Activated CD4-positive, alpha-beta T cell treated with anti-CD3 and anti-CD28 coated beads, Interleukin-10, Interleukin-2, amounts not matched to agents 100 ng/mL and 50 ng/mL, durations not matched to agents 16 hours and 8 hours (primary cell): ENCODE measurements around the gene PKP4.
A peak's percentile ranks its signal among the peaks of the same experiment; 100 is the strongest.
"Not testable (repeated sequence)": the region's sequence is repeated elsewhere in the genome, so short reads cannot be mapped to it uniquely, and the experiment has no call there.

Source experiments
- DNase-seq: peaks from one replicate; pipeline ENCODE4 v3.0.0-alpha.2; 2020

Gene PKP4

GRCh38 chr2:158467248-158467647 is 10.5 kb downstream of the PKP4 start:
- DNase-seq = no peak

GRCh38 chr2:158472829-158473228 is 16.1 kb downstream of the PKP4 start:
- DNase-seq = not testable (repeated sequence)

- DNase-seq = not testable (repeated sequence)
These were observed 16.5 kb downstream of the PKP4 start for GRCh38 chr2:158473300-158473699.

- no peak for DNase-seq
These were observed 17.1 kb downstream of the PKP4 start for GRCh38 chr2:158473719-158474392.

GRCh38 chr2:158474526-158475011 is 17.8 kb downstream of the PKP4 start:
- not testable (repeated sequence) for DNase-seq

GRCh38 chr2:158477202-158477601 is 20.4 kb downstream of the PKP4 start:
- DNase-seq = no peak

GRCh38 chr2:158478237-158478636 is 21.5 kb downstream of the PKP4 start:
- no peak for DNase-seq

GRCh38 chr2:158478816-158479215 is 22.1 kb downstream of the PKP4 start:
- no peak for DNase-seq

- no peak for DNase-seq
These were observed 24.4 kb downstream of the PKP4 start for GRCh38 chr2:158481116-158481515.

GRCh38 chr2:158482594-158482993 is 25.8 kb downstream of the PKP4 start:
- DNase-seq = no peak

DNA sequence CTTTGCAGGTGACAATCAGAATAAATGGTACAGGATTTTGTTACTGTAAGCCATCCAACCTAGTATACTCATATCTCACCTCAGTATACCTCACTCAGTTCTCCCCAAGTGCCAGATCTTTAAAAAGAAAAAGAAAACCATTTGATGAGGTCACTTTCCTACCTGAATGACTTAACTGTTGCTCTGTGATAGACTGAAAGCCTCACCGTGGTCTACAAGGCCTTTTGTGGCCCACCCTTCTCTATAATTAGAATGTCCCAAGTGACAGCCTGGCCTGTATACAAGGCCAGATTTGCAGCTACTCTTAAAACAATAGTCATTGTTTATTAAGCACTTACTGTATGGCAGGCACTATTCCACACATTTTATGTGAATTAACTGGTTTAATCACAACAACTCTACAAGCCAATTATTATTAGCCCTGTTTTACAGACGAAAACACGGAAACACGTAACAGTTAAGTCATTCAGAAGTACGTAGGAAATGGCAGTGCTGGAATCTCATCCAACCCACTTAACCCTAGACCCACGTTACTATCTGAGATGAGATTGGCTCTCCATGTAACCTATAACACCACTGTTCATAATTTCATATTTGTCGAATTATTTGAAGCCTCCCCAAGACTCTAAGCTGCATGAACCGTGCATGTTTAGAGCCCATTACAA is 28.3 kb downstream of the PKP4 start:
- DNase-seq = peak; percentile 40

DNA sequence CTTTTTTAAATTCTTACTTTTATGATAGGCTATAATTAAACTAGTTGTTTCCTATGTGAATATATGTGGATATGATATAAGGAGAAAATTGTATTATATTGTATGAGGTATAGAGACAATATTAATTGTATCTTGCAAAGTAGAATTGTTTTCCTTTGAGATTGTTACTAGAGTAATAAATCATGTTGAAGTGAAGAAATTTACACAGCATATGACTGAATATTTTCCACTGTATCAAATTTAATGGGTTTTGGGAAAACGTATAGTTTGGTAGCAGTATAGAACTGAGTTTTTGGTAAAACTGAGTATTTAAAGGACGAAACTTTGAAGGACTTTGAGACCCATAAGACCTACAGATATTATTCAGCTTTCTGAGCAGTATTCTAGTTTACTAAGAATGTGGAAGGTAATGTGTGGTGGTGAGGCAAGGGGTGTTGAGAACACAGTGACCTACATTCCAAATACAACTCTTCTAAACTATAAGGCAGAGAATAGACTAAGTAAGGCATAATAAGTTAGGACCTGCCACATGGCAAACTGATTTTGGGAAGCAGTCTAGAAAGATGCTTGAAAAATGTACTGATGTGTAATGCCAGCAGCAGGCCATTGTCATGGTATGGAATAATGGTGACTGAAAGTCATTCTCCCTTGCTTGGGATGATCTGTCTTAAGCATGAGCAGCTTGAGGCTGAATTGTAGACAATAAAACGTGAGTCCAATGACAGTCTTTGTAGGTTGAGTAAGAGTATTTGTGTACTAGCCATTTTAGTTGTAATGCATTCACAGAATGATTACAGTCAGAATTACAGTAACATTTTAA is 29.6 kb downstream of the PKP4 start:
- DNase-seq = no peak

- DNase-seq = no peak
These were observed 30.2 kb downstream of the PKP4 start for GRCh38 chr2:158486970-158487325.

- no peak for DNase-seq
These were observed 30.7 kb downstream of the PKP4 start for GRCh38 chr2:158487419-158487818.

GRCh38 chr2:158488442-158489216 is 31.9 kb downstream of the PKP4 start:
- no peak for DNase-seq

GRCh38 chr2:158489366-158490112 is 32.8 kb downstream of the PKP4 start:
- DNase-seq = no peak

GRCh38 chr2:158491072-158491471 is 34.3 kb downstream of the PKP4 start:
- DNase-seq = no peak

- no peak for DNase-seq
These were observed 36.7 kb downstream of the PKP4 start for GRCh38 chr2:158493458-158493857.

- no peak for DNase-seq
These were observed 38.4 kb downstream of the PKP4 start for GRCh38 chr2:158495175-158495574.

DNA sequence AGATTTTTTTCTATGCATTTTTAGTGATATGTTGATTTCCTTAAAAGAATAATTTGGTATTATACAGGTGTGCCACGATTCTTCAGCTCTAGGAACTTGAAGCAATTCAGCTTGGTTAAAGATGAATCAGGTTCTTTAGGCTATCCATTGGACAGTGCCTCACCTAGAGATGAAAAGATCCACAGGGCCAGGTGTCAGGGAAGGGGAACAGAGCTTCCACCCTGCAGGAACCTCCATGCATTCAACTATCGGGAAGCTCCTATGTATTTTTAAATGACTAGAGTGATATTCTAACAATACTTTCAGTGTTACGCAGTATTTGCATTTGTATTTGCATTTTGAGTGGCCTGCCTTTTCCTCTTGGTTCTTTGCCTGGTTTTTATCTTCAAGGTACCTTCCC is 40.2 kb downstream of the PKP4 start:
- DNase-seq = no peak

DNA sequence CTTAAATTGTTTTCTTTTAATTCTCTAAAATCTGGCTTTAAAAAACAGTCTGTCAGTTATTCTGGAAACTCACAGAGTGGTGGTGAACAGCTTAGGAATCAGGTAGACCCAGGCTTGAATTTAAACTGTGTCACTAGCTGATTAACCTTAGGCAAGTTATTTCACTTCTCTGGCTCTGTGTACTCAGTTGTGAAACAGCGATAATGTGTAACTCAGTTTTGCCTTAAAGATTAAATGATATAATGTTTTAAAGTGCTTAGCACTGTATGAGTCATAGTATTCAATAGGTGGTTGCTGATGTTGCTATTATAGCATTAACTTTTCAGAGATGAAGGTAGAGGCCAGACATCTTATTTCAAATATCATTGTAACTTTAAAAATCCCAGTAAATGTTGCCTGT is 40.7 kb downstream of the PKP4 start:
- peak; percentile 15 for DNase-seq

GRCh38 chr2:158498043-158498748 is 41.4 kb downstream of the PKP4 start:
- DNase-seq = no peak
